ENCODE measurements around the gene DSP. TPM values are rescaled to one million over a fixed set of nuclear protein-coding genes. Genes with fewer than 3 reads are reported as not detected.

The DSP gene, protein sequence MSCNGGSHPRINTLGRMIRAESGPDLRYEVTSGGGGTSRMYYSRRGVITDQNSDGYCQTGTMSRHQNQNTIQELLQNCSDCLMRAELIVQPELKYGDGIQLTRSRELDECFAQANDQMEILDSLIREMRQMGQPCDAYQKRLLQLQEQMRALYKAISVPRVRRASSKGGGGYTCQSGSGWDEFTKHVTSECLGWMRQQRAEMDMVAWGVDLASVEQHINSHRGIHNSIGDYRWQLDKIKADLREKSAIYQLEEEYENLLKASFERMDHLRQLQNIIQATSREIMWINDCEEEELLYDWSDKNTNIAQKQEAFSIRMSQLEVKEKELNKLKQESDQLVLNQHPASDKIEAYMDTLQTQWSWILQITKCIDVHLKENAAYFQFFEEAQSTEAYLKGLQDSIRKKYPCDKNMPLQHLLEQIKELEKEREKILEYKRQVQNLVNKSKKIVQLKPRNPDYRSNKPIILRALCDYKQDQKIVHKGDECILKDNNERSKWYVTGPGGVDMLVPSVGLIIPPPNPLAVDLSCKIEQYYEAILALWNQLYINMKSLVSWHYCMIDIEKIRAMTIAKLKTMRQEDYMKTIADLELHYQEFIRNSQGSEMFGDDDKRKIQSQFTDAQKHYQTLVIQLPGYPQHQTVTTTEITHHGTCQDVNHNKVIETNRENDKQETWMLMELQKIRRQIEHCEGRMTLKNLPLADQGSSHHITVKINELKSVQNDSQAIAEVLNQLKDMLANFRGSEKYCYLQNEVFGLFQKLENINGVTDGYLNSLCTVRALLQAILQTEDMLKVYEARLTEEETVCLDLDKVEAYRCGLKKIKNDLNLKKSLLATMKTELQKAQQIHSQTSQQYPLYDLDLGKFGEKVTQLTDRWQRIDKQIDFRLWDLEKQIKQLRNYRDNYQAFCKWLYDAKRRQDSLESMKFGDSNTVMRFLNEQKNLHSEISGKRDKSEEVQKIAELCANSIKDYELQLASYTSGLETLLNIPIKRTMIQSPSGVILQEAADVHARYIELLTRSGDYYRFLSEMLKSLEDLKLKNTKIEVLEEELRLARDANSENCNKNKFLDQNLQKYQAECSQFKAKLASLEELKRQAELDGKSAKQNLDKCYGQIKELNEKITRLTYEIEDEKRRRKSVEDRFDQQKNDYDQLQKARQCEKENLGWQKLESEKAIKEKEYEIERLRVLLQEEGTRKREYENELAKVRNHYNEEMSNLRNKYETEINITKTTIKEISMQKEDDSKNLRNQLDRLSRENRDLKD (N-terminal part only)
- polyA plus RNA-seq (ENCODE audit: insufficient read depth in 1 of 5, insufficient read length in 5 of 5, low replicate concordance in 1 of 5): 10 to 100 TPM; 38.9 to 76.2 (median 60.2) TPM
- long read RNA-seq, donor 1, full-length matches to known transcripts: 1 of 61 reads
- long read RNA-seq, donor 1, partial matches to known transcripts: 60 of 61 reads
- long read RNA-seq, donor 1, other reads (novel, unspliced or antisense): 0 of 61 reads
- long read RNA-seq, donor 2, full-length matches to known transcripts: 1 of 1 reads
- long read RNA-seq, donor 2, partial matches to known transcripts: 0 of 1 reads
- long read RNA-seq, donor 2, other reads (novel, unspliced or antisense): 0 of 1 reads
- long read RNA-seq, donor 3, partial matches to known transcripts: 58 of 59 reads
- long read RNA-seq, donor 3, other reads (novel, unspliced or antisense): 0 of 59 reads
- long read RNA-seq, donor 4, partial matches to known transcripts: 28 of 28 reads
- long read RNA-seq, donor 4, other reads (novel, unspliced or antisense): 0 of 28 reads
- long read RNA-seq, donor 5, partial matches to known transcripts: 76 of 76 reads
- long read RNA-seq, donor 5, other reads (novel, unspliced or antisense): 0 of 76 reads
- long read RNA-seq, donor 6, full-length matches to known transcripts: 3 of 17 reads
- long read RNA-seq, donor 6, partial matches to known transcripts: 14 of 17 reads
- long read RNA-seq, donor 6, other reads (novel, unspliced or antisense): 0 of 17 reads
- long read RNA-seq, donor 7, full-length matches to known transcripts: 1 of 1 reads
- long read RNA-seq, donor 7, partial matches to known transcripts: 0 of 1 reads
- long read RNA-seq, donor 7, other reads (novel, unspliced or antisense): 0 of 1 reads
- long read RNA-seq, donor 8: 0 reads

DNA sequence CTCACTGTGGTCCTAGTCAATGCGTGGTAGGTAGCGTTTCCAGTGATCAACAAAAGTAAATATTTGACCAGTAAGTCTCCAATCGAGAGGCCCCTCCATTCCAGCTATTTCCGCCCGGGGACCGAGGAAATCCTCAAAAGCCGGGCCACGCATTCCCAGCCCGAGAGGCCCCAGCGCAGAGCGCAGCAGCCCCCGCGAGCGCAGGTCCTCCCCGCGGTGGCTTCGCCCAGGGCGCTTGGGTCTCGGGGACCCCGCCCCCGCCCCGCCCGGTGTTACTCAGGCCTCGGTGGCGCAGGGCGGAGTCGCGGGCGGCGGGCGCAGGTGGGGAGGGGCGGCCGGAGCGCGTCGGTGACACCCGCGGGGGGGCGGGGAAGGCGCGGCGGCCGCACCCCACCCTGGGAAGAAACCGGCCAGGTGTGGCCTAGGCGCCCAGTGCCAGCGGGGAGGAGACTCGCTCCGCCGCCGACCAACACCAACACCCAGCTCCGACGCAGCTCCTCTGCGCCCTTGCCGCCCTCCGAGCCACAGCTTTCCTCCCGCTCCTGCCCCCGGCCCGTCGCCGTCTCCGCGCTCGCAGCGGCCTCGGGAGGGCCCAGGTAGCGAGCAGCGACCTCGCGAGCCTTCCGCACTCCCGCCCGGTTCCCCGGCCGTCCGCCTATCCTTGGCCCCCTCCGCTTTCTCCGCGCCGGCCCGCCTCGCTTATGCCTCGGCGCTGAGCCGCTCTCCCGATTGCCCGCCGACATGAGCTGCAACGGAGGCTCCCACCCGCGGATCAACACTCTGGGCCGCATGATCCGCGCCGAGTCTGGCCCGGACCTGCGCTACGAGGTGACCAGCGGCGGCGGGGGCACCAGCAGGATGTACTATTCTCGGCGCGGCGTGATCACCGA is at the start of gene DSP:
Gene DSP (plus strand): TSS at position 497 of the 890 bp plus-strand sequence. CDS start 245 bp downstream, at position 742.
- DNase-seq: peak; percentile 46 to 55

DNA sequence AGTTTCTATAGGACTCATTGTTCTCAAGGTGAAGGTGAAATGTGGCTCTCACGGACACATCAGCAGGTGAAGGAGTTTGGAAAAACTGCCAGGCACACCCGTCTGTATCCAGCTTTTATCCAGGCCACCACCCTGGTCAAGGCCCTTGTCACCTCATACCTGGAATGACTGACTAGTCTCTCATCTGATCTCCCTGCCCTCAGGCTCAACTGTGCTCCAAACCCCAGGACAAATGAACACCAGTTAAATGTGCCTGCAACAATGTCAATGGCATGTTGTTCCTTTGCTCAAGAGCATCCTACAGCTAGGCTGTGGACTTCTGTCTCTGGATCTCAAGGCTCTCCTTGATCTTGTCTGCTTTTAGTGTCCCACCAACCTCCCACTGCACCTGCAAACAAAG is 47.6 kb upstream of the DSP start:
- no peak for DNase-seq

DNA sequence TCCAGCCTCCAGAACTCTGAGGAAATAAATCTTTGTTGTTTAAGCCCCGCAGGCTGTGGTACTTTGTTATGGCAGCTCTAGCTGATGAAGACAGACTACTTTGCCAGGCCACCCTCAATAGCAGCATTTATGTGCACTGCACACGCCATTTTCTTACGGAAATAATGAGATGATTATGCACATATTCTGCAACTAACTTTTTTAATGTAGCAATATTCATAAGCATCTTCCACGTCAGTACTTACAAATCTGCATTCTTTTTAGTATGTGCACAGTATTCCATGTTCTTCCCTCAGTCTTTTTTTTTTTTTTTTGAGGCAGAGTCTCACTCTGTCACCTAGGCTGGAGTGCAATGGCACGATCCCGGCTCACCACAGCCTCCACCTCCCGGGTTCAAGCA is 46.8 kb upstream of the DSP start:
- no peak for DNase-seq

DNA sequence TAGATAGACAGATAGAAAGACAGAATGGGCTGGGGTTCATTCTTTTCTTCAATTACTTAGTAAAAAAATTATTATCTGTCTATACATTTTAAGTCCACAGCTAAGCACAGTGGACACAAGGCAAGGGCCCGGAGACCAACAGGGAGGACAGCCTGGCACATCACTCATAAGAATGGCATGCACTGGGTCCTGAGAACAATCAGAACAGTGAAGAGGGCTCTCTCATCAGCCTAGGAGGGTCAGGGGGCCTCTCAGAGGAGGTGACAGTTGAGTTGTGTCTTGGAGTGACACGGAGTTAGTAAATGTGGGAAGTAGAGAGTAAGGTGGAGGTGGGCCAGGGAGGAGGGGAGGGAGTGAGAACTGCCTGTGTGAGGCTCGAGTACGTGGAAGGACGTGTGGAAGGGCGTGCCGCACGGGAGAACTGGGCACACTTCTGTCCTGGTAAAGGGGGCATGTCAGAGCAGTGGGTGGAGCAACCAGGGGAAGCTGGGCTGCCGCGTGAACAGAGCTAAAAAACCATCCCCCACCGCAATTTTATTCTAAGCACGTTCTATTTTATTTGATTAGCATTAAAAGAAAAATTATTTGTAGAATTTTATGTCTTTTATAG is 45.1 kb upstream of the DSP start:
- no peak for DNase-seq

DNA sequence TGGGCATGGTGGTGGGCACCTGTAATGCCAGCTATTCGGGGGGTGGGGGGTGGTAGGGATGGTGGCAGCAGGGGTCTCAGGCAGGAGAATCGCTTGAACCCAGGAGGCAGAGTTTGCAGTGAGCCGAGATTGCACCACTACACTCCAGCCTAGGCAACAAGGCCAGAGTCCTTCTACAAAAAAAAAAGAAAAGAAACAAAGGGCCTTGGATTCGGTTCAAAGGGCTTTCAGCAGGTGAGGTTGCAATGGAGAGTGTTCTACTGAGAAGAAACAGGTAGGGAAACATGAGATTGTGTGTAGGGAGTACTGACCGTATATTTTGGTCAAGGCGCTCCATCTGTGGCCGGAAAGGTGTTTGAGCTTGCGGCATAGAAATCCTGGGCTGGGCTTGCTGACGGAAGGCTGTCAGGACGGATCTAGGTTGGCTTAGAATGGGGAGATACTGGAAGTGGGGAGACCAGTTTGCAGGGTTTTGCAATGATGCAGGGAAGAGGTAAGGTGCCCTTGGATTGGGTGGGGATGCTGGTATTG is 40.7 kb upstream of the DSP start:
- no peak for DNase-seq

DNA sequence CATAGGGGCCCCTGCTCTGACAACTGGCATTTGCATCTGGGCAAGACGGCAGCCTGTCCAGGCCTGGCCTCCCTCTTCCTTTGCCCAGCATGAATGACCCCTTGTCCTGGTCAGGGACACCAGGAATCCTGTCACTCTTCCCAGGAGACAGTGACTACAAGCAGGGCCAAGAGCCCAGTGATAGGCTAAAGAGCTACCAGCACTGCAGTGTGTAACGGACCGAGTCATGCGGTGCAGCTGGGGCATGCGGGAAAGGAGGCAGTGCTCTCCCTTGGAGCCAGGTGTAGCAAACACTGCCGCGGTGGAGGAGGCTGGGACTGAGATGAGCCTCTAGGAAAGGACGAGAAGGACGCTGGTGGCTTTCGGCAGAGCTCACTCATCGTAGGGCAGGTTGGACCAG is 38.7 kb upstream of the DSP start:
- DNase-seq: no peak

DNA sequence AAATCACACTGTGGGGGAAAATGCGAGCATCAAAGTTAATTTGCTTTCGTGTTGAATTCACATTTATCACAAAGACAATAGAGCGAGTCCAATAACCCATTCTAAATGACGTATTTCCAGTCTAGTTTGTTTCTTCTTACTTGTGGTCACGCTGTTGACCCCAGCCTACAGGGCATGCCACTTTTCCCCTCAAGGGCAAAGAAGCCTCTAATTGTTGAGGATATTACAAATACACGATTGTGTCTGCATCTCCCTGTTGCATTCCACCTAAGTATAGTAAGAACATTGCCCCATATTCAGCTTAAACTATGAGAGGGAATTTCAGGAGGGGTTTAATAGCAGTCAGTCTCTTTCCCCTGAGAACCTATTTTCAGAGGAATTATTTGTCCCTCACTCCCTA is 37.4 kb upstream of the DSP start:
- no peak for DNase-seq

DNA sequence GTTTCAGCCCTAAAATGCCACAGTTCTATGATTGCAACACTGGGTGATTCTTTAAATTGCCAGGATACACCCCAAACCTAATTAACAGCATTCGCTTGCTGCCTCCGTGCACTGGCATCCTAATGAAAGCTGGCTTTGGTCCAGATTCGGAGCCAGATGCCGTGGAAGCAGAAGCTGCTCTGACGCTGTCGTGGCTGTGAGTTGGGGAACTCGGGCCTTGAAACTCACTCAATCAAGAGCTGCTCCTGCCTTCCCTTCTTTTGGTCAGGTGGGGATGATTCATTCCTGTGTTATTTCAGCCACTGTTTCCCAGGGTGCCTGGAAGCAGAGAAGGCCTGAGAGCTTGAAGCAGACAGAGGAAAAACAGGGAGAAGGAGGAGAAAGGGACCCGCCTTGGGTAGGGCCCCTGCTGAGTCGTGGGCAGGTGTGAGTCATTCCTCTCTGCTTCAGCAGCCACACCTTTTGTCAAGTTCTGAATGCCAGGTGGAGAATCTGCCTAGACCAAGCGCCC is 36.2 kb upstream of the DSP start:
- DNase-seq: peak; percentile 2

DNA sequence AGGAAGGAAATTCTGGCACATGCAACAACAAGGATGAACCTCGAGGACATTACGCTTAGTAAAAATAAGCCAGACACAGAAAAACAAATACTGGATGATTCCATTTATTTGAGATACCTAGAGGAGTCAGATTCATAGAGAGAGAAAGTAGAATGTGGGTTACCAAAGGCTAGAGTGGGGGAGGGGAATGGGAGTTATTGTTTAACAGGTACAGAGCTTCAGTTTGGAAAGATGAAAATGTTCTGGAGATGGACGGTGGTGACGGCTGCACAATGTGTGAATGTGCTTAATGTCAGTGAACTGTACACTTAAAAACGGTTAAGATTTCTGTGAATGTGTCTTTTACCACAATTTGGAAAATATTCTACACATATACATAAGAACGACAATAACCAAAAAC is 33.9 kb upstream of the DSP start:
- no peak for DNase-seq

DNA sequence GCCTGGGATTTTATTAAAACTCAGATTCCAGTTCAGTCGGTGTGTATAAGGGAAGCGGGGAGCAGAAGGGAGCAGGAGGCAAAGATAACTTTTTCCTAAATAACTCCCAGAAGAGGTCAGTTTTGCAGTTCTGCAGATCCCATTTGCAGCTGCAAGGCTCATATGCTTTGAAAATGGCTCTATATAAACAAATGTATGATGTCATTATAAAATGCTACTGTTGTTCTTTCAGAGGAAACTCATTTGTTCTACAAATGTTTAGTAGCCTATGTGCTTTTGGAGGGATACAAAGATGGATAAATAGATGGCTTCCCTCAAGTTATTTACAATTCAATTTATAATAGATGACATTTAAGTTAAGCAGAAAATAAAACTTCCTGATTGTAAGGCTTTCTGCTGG is 29.2 kb upstream of the DSP start:
- DNase-seq: no peak

DNA sequence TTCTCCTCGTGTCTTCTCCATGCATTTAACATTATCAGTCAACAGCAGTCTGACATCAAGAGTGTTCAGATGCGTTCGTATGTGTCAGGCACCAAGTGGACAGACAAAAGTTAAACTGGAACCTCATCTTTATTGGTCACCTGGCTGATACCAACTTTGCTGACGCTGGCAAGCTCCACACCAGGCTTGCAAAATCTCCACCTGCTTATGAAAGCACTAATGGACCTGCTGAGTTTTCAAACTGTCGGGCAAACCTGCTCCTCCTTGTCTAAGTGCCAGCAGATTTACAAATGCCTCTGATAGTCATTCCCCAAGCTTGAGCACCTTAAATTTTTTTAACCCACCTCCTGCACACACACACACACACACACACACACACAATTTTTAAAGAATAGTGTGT is 27.9 kb upstream of the DSP start:
- DNase-seq: no peak

DNA sequence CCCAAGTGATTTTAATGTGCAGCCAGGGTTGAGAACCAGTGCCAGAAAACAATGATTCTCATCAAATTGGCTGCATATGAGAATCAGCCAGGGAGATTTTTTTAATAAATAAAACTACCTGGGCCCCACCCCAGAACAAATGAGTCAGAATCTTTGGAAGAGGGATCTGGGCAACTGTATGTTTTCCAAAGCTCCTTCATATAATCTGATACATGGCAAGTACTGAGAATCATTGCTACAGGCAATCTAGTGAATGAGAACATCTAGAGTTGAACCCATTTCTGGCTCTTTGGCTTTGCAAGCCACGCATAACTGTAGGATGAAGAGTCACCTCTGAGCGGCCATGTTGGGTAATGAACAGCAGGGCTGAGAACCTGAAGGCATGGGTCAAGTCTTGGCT is 26.1 kb upstream of the DSP start:
- no peak for DNase-seq

DNA sequence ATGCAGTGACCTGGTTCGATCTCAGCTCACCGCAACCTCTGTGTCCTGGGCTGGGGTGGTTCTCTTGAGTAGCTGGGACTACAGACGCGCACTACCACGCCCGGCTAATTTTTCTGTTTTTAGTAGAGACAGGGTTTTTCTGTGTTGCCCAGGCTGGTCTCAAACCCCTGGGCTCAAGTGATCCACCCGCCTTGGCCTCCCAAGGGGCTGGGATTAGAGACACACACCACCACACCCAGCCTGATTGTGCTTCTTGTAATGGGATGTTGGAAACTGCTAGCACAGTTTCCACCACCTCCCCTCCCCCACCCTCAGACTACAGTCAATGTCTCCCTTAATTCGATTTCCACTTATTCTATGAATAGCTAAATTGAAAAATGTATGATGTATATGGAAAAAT is 22.6 kb upstream of the DSP start:
- DNase-seq: no peak

DNA sequence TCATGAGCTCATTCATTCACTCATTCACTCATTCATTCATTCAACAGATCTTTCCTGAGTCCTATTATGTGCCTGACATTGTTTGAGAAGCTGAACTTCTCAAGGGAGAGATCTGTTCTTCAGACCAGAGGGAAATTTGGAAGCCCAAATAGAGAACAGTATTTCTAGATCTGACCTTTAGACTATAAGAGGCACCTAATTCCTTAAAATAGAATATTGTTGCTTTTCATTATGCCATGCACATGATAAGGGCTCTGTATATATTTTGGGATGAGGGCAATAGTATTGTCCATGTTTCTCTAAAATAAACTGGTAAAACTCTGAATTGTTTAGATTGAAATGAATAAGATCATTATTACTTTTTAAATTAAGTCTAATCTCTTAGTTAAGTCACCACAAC is 18.6 kb upstream of the DSP start:
- no peak for DNase-seq

DNA sequence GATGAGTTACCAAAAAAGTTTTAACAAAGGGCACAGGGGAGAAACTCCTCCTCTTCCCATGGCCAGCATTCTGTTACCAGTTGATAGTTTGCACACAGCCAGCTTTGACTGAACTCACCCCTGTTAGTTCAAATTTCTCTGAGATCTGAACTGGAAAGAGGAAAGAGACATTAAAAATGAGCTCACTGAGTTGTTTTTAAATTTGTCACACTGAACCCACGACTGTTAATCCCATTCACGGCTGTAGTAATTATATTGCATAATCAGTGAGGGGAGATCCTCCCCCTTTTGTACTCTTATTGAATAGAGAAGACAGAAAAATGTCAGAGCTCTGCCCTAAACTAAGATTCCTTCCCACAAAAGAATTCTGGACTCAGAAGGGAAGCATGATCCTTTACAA is 17.5 kb upstream of the DSP start:
- no peak for DNase-seq

DNA sequence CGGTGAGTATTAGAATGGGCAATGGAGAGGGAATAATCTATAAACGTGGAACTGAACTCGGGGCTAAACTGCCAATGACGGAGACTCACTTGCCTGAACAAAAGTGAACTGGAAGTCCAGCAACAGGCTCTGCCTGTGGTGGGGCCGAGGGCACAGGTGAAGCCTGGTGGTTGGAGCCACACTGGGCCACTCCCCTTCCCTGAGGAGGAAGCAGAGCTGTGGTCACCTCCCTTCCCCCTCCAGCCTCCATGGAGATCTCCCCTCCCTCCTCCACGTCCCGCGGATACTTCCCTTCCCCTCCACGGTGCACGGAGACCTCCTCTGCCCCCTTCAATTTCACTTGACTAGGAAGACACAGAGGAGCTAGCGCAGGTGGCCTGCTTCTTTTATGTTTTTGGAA is 14.7 kb upstream of the DSP start:
- DNase-seq: no peak

DNA sequence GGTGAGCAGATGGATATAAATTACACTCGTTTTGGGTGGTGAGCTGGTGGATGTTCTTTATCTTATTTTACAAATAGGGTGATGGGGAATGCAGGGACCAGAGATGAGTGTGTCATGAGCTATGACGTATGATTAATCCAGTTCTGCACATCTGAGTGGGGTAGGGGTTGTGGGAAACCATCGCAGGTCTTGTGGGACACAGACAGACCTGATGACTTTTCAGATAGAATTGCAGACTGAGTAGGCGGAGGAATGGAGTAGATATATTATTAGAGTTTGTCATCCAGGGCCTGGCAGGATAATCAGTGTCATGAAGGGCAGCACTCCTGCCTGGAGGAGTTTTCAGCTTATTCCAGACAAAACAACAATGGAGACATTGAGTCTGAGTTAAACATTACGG is 12.9 kb upstream of the DSP start:
- DNase-seq: no peak

DNA sequence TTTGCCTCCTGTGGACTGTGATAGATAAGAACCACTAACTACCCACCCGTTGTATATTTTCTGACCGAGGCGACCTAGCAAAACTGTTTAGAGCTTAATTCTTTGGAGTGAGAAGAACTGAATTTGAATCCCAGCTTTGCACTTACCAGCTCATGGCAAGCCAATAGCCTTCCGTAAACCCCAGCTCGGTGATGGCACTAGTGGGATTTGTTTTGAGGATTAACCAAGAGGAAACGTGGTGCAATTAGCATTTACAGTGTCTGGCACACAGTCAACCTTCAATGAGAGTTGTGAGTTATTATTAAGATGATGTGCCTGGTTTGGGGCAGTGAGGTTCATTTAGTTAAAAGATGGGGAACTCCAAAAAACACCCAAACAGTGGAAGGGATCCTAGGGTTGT is 12.3 kb upstream of the DSP start:
- DNase-seq: no peak

Data from right lung (tissue), 10 donors.